Kidney epithelial cell (primary cell): ENCODE data around the gene NR5A2. TPM values are rescaled to one million over a fixed set of nuclear protein-coding genes. Genes with fewer than 3 reads are reported as not detected.
"Not testable (repeated sequence)": the region's sequence is repeated elsewhere in the genome, so short reads cannot be mapped to it uniquely, and the experiment has no call there.

Experiments used
- DNase-seq: peaks from one replicate; pipeline ENCODE4 v3.0.0-alpha.2; 2010; ENCODE audit warnings: low read depth
- H3K27me3 ChIP-seq: 2 replicates; pipeline ENCODE4 v1.6.0; 2011; ENCODE audit warnings: low read length; ENCODE audit not compliant: control insufficient read depth, insufficient read depth
- H3K36me3 ChIP-seq: 2 replicates; pipeline ENCODE4 v1.5.1; 2011; ENCODE audit warnings: low read length; ENCODE audit not compliant: control insufficient read depth, insufficient read depth
- H3K4me3 ChIP-seq: 2 replicates; pipeline ENCODE4 v1.5.1; 2011; ENCODE audit warnings: low read depth, mild to moderate bottlenecking, control low read depth, low read length
- total RNA-seq: library from RNA; depleted of rRNA; stranded (reverse); fragments of >200 nt; gene quantifications from 2 replicates; pipeline ENCODE4 v1.2.3, GENCODE V29; 2015
- TF ChIP-seq, protein P1 (sequence below): IDR thresholded peaks from 2 replicates; pipeline ENCODE4 v1.5.1; 2011; ENCODE audit warnings: mild to moderate bottlenecking, moderate library complexity, low read length, control low read depth, inconsistent platforms; ENCODE audit not compliant: insufficient read depth, poor library complexity, severe bottlenecking

Gene NR5A2
- total RNA-seq, 1 donor from 2014 or later, result not detected

DNA sequence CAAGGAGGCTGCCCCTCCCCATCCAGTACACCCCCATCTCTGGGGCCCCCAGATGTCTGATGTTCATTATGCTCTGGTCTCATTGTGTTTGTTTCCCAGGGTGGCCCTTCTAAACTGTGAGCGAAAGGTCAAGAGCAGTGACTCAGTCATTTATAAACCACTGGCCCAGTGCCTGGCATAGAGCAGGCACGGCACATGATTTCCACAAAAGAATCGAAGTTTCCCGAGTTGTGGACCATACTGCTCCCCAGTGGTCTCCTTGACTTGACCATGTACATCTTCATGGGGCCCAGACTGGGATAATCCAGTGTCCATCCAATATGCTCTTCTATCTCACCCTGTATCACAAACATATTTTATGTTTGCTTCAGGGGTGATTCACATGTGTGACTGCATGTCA lies 153.3 kb downstream of the NR5A2 start:
- TF ChIP-seq, protein P1, sequence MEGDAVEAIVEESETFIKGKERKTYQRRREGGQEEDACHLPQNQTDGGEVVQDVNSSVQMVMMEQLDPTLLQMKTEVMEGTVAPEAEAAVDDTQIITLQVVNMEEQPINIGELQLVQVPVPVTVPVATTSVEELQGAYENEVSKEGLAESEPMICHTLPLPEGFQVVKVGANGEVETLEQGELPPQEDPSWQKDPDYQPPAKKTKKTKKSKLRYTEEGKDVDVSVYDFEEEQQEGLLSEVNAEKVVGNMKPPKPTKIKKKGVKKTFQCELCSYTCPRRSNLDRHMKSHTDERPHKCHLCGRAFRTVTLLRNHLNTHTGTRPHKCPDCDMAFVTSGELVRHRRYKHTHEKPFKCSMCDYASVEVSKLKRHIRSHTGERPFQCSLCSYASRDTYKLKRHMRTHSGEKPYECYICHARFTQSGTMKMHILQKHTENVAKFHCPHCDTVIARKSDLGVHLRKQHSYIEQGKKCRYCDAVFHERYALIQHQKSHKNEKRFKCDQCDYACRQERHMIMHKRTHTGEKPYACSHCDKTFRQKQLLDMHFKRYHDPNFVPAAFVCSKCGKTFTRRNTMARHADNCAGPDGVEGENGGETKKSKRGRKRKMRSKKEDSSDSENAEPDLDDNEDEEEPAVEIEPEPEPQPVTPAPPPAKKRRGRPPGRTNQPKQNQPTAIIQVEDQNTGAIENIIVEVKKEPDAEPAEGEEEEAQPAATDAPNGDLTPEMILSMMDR, result no peak
- no peaks in the 10 kb centered on the region for H3K36me3 ChIP-seq
- no peak overlapping the region for H3K4me3 ChIP-seq
- H3K27me3 ChIP-seq, result no peaks in the 10 kb centered on the region
- DNase-seq, result no peak

DNA sequence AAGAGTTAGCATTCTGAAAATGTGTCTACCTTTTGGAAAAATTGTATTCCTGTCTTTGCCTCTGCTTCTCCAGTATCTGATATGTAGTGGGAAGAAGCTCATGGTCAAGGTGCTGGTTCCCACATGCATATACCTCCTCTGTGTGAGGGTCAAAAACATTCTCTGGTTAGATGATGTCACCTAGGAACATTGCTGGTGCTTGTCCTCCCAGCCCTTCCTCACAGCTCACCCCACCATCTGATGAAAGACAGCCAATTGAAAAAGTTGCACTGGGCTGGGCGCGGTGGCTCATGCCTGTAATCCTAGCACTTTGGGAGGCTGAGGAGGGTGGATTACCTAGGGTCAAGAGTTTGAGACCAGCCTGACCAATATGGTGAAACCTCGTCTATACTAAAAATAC lies 154.4 kb downstream of the NR5A2 start:
- no peak for DNase-seq
- no peaks in the 10 kb centered on the region for H3K27me3 ChIP-seq
- TF ChIP-seq, protein P1, result no peak
- no peak overlapping the region for H3K4me3 ChIP-seq
- no peaks in the 10 kb centered on the region for H3K36me3 ChIP-seq

DNA sequence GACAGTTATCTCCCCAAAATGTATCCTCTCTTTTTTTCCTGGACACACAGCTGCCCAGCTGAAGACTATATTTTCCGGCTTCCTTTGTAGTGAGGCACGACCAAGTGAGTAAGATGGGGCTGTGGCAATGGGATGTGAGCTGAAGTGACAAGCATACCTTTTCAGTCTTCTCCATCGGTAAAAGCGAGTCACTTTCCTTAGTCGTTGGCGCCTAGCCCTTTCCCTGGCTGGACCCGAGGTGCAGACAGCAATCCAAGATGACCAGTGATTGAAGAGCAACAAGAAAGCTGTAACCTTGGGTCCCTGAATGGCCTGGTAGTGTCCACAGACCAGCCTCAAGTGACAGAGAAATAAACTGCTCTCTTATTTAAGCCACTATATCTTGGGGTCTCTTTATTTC lies 155.2 kb downstream of the NR5A2 start:
- DNase-seq, result no peak
- H3K4me3 ChIP-seq, result no peak overlapping the region
- H3K36me3 ChIP-seq, result no peaks in the 10 kb centered on the region
- no peaks in the 10 kb centered on the region for H3K27me3 ChIP-seq
- TF ChIP-seq, protein P1, result no peak

DNA sequence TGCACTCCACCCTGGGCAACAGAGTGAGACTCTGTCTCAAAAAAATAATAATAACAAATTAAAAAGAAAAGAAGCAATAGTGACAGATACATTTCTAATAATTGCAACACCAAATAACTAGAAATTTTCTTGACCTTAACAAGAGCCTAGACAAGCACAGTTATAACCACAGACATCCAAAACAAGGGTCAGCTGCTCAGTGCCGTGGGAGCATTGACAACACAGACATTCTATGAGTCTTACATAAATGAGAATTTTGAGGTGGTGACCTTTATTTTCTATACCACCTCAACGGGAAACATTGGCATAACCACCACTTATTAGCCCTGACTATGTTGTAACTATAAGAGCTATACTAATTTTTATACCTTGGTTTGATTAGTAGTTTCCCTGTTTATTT lies 156.1 kb downstream of the NR5A2 start:
- no peaks in the 10 kb centered on the region for H3K27me3 ChIP-seq
- no peak for DNase-seq
- TF ChIP-seq, protein P1, result no peak
- H3K4me3 ChIP-seq, result no peak overlapping the region
- no peaks in the 10 kb centered on the region for H3K36me3 ChIP-seq

DNA sequence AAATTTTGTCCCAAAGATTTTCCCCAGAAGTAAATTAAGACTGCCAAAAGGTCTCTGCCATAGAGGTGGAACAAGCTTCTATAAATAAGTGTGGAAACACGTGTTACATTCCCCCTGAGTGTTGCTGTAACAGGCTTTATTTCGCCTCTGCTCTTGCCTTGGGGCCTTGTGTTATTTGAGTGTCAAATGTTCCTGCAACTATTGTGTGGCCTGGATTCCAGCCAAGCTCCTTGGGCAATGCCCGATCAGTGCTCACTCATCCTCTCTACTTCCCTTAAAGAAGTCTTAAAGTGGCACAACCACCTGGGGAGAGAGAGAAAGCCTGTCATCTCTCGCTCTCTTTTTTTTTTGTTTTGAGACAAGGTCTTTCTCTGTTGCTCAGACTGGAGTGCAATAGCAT lies 156.7 kb downstream of the NR5A2 start:
- no peaks in the 10 kb centered on the region for H3K27me3 ChIP-seq
- DNase-seq, result peak; percentile 89
- no peak overlapping the region for H3K4me3 ChIP-seq
- no peaks in the 10 kb centered on the region for H3K36me3 ChIP-seq
- TF ChIP-seq, protein P1, result no peak

DNA sequence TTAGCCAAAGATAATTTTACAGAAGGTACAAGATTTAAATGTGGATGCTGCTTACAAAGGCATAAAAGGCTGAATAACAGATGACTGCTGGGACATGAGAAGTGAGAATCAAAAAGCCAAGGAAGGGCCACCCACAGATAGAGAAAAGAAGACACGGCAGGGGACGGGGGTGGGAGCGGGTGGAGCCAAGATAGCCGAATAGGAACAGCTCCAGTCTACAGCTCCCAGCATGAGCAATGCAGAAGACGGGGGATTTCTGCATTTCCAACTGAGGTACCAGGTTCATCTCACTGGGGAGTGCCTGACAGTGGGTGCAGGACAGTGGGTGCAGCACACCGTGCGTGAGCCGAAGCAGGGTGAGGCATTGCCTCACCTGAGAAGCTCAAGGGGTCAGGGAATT lies 157.7 kb downstream of the NR5A2 start:
- not testable (repeated sequence) for H3K4me3 ChIP-seq, H3K36me3 ChIP-seq, DNase-seq, H3K27me3 ChIP-seq

DNA sequence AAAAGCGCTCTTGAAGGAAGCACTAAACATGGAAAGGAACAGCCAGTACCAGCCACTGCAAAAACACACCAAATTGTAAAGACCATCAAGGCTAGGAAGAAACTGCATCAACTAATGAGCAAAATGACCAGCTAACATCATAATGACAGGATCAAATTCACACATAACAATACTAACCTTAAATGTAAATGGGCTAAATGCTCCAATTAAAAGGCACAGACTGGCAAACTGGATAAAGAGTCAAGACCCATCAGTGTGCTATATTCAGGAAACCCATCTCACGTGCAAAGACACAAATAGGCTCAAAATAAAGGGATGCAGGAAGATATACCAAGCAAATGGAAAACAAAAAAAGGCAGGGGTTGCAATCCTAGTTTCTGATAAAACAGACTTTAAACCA lies 159.8 kb downstream of the NR5A2 start:
- H3K27me3 ChIP-seq, H3K4me3 ChIP-seq, H3K36me3 ChIP-seq, DNase-seq: not testable (repeated sequence)
